Upper lobe of left lung (tissue), 6 donors: ENCODE measurements around the gene FEM1B. TPM values are rescaled to one million over a fixed set of nuclear protein-coding genes. Genes with fewer than 3 reads are reported as not detected.

Source experiments
- ATAC-seq, 2 donors: fragments of 200-7000 bp; cut with Tn5 transposase; one replicate each; pipeline ENCODE4 v1.9.1; 2022; ENCODE audit warnings: mild to moderate bottlenecking in 2 of 2, moderate library complexity in 2 of 2; ENCODE audit not compliant: low FRiP score in 2 of 2
- DNase-seq, 2 donors: peaks; one replicate each; pipeline ENCODE4 v3.0.0-alpha.2; 2019 to 2020
- H3K27ac ChIP-seq, 4 donors: fragments of 200-600 bp; sonication (generic); one replicate each; pipeline ENCODE4 v1.5.1; 2016 to 2019
- H3K27me3 ChIP-seq, 4 donors: fragments of 200-600 bp; sonication (generic); one replicate each; pipeline ENCODE4 v1.5.1; 2017 to 2019
- H3K36me3 ChIP-seq, 4 donors: fragments of 200-600 bp; sonication (generic); one replicate each; pipeline ENCODE4 v1.5.1; 2016 to 2019
- H3K4me1 ChIP-seq, 4 donors: fragments of 200-600 bp; sonication (generic); one replicate each; pipeline ENCODE4 v1.5.1; 2018 to 2019
- H3K4me3 ChIP-seq, 4 donors: fragments of 200-600 bp; sonication (generic); one replicate each; pipeline ENCODE4 v1.5.1; 2017 to 2019; ENCODE audit warnings: mild to moderate bottlenecking in 2 of 4, moderate library complexity in 1 of 4
- H3K9me3 ChIP-seq, 4 donors: fragments of 200-600 bp; sonication (generic); one replicate each; pipeline ENCODE4 v1.5.1; 2018 to 2019
- EP300 ChIP-seq, 4 donors: sonication (generic); formaldehyde crosslinking; IDR thresholded peaks; one replicate each; pipeline ENCODE4 v1.5.1; 2017; ENCODE audit warnings: antibody characterized with exemption in 4 of 4, control low read depth in 2 of 4
- POLR2A ChIP-seq, 4 donors: fragments of 450-650 bp; IDR thresholded peaks; one replicate each; pipeline ENCODE4 v1.5.1; 2016 to 2017; ENCODE audit warnings: antibody characterized with exemption in 4 of 4, mild to moderate bottlenecking in 2 of 4
- POLR2AphosphoS5 ChIP-seq, 2 donors: sonication (generic); formaldehyde crosslinking; IDR thresholded peaks; one replicate each; pipeline ENCODE4 v1.5.1; 2017; ENCODE audit warnings: antibody characterized with exemption in 2 of 2
- WGBS, 2 donors: methylation state at CpG; one replicate each; pipeline ENCODE4 v1.1.5; 2017 to 2018; 5-methylcytosine and 5-hydroxymethylcytosine counted together
- total RNA-seq, 6 donors: library from RNA; depleted of rRNA in 4 of 6; stranded (reverse); fragments of >200 nt in 4 of 6; gene quantifications; one replicate each; pipeline versions ENCODE4 v1.1.0 to v1.2.1, GENCODE V29; 2016 to 2021
- TF ChIP-seq, protein P1 (sequence below), 6 experiments: fragments of 450-650 bp in 4 of 6; fragments of 200-600 bp in 2 of 6; sonication (generic) in 2 of 6; IDR thresholded peaks; one replicate each; pipeline ENCODE4 v1.5.1; 2016 to 2019; ENCODE audit warnings: antibody characterized with exemption in 6 of 6
- donor health status: DM: no; HTN: no; CAD: no; lungs with moderate emphysema.
- donor health status: DM: no; HTN: yes; CAD: no; lungs with severe emphysema.

FEM1B gene
- total RNA-seq, 6 donors from 2014 or later, result 16.0 to 58.8 (median 36.9) TPM

DNA sequence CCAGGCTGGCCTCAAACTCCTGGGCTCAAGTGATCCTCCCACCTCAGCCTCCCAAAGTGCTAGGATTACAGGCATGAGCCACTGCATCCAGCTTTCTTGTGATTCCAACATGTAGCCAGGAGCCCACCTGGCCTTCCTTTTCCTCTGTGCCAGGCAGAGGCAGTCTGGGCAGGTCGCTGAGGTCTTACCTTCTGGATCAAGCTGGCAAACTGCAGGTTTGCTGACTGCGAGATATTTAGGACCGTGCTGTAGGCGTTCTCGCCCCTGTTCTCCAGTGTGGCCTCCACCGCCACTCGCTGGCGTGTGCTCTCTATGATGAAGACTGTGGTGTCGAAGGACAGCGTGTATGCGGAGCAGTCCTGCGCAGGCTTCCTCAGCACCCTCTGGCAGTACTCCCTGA lies 42.5 kb downstream of the FEM1B start:
- no peak overlapping the region for H3K27ac ChIP-seq

DNA sequence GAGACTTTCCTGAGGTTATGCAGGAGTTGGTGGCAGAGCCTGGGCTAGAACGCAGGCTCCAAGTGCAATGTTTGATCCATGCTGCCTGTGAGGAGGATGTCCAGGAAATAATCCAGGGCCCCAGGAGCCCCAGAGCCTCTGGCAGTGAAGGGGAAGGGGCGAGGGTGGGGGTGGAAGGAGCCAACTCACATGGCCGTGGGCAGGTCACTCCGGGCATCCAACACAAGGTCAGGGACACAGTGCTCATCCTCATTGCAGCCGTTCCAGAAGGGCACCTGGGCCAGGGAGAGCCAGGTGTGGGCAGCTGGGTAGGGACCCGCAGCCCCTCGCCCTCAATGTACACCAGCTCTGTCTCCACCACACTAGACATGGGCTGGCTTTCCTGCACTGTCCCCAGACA lies 43.7 kb downstream of the FEM1B start:
- Histone ChIP-seq H3K36me3 (no peaks in the 10 kb centered on the region), H3K9me3 (no peaks in the 10 kb centered on the region), H3K4me1 (no peaks in the 10 kb centered on the region), H3K27me3 (no peaks in the 10 kb centered on the region), H3K27ac (no peak overlapping the region), H3K4me3 (no peak overlapping the region)
- ATAC-seq (no peak), DNase-seq (no peak)
- TF ChIP-seq POLR2A (IDR thresholded peaks at IDR 0.05) (no peak), POLR2AphosphoS5 (IDR thresholded peaks at IDR 0.05) (no peak), EP300 (IDR thresholded peaks at IDR 0.05) (no peak)
- TF ChIP-seq, protein P1, sequence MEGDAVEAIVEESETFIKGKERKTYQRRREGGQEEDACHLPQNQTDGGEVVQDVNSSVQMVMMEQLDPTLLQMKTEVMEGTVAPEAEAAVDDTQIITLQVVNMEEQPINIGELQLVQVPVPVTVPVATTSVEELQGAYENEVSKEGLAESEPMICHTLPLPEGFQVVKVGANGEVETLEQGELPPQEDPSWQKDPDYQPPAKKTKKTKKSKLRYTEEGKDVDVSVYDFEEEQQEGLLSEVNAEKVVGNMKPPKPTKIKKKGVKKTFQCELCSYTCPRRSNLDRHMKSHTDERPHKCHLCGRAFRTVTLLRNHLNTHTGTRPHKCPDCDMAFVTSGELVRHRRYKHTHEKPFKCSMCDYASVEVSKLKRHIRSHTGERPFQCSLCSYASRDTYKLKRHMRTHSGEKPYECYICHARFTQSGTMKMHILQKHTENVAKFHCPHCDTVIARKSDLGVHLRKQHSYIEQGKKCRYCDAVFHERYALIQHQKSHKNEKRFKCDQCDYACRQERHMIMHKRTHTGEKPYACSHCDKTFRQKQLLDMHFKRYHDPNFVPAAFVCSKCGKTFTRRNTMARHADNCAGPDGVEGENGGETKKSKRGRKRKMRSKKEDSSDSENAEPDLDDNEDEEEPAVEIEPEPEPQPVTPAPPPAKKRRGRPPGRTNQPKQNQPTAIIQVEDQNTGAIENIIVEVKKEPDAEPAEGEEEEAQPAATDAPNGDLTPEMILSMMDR (IDR thresholded peaks at IDR 0.05), result no peak
- 84 to 86% methylated on average over 7 of the region's 7 CpGs for WGBS, 2 donors

More for the DNA sequence above, 42.5 kb downstream of the FEM1B start:
- DNase-seq (no peak), ATAC-seq (no peak)
- no peaks in the 10 kb centered on the region for H3K36me3 ChIP-seq
- WGBS, 2 donors, result 95 to 96% methylated on average over 12 of the region's 12 CpGs
- TF ChIP-seq, protein P1 (IDR thresholded peaks at IDR 0.05), result no peak
- TF ChIP-seq POLR2A (IDR thresholded peaks at IDR 0.05) (no peak), EP300 (IDR thresholded peaks at IDR 0.05) (no peak), POLR2AphosphoS5 (IDR thresholded peaks at IDR 0.05) (no peak)
- no peaks in the 10 kb centered on the region for H3K9me3 ChIP-seq
- no peak overlapping the region for H3K4me3 ChIP-seq
- H3K27me3 ChIP-seq, result no peaks in the 10 kb centered on the region
- no peaks in the 10 kb centered on the region for H3K4me1 ChIP-seq

DNA sequence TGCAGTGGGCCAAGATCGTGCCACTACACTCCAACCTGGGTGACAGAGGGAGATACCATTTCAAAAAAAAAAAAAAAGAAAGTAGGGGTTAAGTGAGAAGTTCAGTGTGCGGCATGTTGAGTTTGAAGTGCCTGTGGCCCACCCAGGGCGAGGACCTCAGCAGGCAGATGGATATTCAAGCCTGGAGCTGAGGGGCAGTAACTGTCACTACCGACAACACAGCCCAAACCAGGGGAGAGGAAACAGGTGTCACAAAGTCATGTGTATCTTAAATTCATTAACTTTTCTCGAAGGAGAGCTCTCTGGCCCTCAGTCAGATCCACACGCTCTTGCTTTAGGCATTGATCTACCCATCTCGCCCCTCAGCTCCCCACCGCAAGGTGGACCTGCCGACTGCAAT lies 45.3 kb downstream of the FEM1B start:
- Histone ChIP-seq H3K27ac (no peak overlapping the region), H3K4me1 (no peaks in the 10 kb centered on the region), H3K36me3 (no peaks in the 10 kb centered on the region), H3K27me3 (no peaks in the 10 kb centered on the region), H3K9me3 (no peaks in the 10 kb centered on the region), H3K4me3 (no peak overlapping the region)
- WGBS, 2 donors, result 72 to 75% methylated on average over 8 to 9 of the region's 9 CpGs
- ATAC-seq (no peak), DNase-seq (no peak)
- TF ChIP-seq POLR2A (IDR thresholded peaks at IDR 0.05), result no peak
- no peak for TF ChIP-seq EP300 (IDR thresholded peaks at IDR 0.05)
- TF ChIP-seq, protein P1 (IDR thresholded peaks at IDR 0.05), result no peak
- no peak for TF ChIP-seq POLR2AphosphoS5 (IDR thresholded peaks at IDR 0.05)

DNA sequence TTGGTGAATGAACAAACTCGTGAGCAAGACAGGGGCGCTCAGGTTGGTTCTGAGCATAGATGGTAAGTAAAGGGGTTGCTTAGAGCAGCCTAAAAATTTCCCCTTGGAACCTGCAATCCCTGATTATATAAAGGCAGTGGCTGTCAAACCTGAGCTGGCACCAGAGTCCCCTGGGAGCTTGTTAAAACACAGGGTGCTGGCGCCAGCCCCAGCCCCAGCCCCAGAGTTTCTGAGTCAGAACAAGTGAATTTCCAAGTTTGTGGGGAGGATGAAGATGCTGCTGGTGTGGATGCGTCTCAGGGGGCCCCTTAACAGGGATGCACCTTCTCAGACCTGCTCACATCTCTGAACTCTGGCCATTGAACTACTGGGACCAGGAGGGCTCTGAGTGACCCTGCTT lies 48.2 kb downstream of the FEM1B start:
- Histone ChIP-seq H3K27me3 (no peaks in the 10 kb centered on the region), H3K4me1 (no peaks in the 10 kb centered on the region), H3K4me3 (no peak overlapping the region), H3K27ac (no peak overlapping the region), H3K9me3 (no peaks in the 10 kb centered on the region), H3K36me3 (no peaks in the 10 kb centered on the region)
- 86 to 94% methylated on average over 3 to 4 of the region's 4 CpGs for WGBS, 2 donors
- no peak for TF ChIP-seq POLR2AphosphoS5 (IDR thresholded peaks at IDR 0.05)
- no peak for TF ChIP-seq POLR2A (IDR thresholded peaks at IDR 0.05)
- no peak for TF ChIP-seq EP300 (IDR thresholded peaks at IDR 0.05)
- TF ChIP-seq, protein P1 (IDR thresholded peaks at IDR 0.05), result no peak
- ATAC-seq (no peak), DNase-seq (no peak)

DNA sequence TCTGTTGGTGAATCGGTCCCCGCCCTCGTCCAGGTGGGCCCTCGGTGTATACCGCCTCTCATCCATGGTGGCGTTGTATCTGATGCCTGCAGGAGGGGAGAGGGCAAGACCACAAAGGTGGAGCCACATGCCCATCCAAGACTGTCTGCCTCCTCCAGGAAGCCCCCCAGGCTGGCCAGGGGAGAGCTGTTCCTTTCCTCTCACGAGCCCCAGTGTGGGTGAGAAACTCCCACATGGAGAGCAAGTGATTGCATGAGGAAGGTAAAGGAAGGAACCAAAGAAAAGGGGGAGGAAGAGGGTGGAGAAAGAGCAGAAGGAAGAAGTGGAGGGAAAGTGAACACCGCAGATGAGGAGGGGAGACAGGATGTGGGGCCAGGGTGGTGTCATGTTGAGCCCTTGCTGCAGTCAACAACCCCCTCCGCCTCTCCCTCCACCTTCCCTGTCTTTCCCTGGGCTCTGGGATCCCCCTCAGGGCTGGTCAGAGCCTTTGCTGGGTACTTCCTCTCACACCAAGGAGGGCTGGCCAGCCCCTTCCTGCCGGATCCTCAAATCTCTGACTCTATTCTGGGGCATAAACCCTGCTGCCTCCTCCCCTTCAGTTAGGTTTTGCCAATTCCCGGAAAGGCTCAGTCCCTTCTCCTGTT lies 49.3 kb downstream of the FEM1B start:
- Histone ChIP-seq H3K27me3 (no peaks in the 10 kb centered on the region), H3K27ac (no peak overlapping the region), H3K36me3 (no peaks in the 10 kb centered on the region), H3K9me3 (no peaks in the 10 kb centered on the region), H3K4me1 (no peaks in the 10 kb centered on the region), H3K4me3 (no peak overlapping the region)
- peak in 1 of 2 donors; percentile 20 for ATAC-seq
- no peak for DNase-seq
- no peak for TF ChIP-seq POLR2AphosphoS5 (IDR thresholded peaks at IDR 0.05)
- TF ChIP-seq, protein P1 (IDR thresholded peaks at IDR 0.05), result no peak
- TF ChIP-seq EP300 (IDR thresholded peaks at IDR 0.05), result no peak
- no peak for TF ChIP-seq POLR2A (IDR thresholded peaks at IDR 0.05)
- 68 to 71% methylated on average over 11 of the region's 11 CpGs for WGBS, 2 donors
